Thoracic aorta endothelial cell (primary cell): ENCODE measurements around the gene OR8D4. TPM values are rescaled to one million over a fixed set of nuclear protein-coding genes. Genes with fewer than 3 reads are reported as not detected.

Source experiments
- total RNA-seq: library from RNA; depleted of rRNA; stranded (reverse); fragments of >200 nt; gene quantifications from 2 replicates; pipeline ENCODE4 v1.2.3, GENCODE V29; 2012

OR8D4 gene
- under 0.01 TPM in 1 of 2 replicates, not detected in the other for total RNA-seq

DNA sequence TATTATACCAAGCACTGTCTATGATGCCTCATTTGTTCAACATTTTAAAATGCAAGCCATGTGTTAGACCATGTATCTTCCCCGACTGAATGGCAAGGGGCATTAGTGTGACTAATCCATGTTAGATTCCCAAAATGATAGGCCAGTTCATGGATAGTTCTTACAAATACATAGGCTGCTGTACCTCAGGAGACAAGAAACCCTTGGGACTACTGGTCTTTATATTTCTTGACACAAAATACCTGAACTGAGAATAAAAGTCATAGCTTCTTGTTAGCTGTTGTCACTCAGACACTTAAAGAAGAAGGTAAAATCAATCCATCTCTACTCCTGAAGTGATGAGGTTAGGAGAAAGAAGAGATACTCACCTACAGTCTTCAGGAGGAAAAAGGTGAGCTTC is at the start of gene OR8D4:
OR8D4 (plus strand) TSS at position 301 of the 400 bp plus-strand sequence. CDS start 4,265 bp downstream, outside the sequence.

DNA sequence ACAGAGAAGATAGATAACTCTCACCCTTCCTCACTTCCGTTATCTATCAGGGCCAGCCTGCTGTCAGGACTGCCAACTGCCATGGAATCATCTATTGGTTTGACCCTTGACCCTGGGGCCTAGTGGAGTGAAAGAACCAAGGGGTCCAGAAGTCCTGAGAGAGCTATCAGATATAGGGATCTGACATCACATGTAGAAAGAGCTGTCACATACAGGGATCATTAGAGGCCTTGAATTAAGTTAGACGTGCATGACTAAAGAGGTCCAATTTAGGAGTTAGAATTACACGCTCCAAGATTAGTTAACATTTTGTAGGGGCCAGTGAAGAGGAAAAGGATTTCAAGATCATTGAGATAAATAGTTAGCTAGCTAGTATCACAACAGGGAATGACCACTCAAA is 16.4 kb upstream of the OR8D4 start, which contains the start of gene TMEM225:
TMEM225 (minus strand) TSS at position 101 of the 400 bp plus-strand sequence. CDS start 245 bp downstream, outside the sequence.

GRCh38 chr11:123939317-123939716 is 37.4 kb downstream of the OR8D4 start, which contains the start of gene OR4D5:
TSS of gene OR4D5 (plus strand) at chr11:123939617. CDS start at chr11:123939617, 0 bp downstream.

DNA sequence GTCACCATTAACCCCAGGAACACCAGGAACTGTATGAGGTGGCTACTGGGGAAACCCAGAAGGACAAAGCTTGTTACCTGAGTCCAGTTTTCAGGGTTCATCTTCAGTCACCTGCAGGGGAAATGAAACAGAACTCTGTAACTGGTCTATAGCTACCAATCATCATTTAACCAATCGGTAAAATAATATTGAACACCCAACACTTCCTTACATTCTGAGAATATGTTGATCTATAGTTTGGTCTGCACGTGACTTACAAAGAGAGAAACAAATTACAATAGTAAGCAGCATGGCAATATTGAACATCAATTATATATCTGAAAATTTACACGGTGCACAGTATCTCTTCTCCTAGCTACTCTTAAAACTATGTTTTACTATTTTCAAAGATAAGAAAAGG is 41.8 kb downstream of the OR8D4 start, which contains the start of gene OR6T1:
OR6T1 (minus strand) TSS at position 101 of the 400 bp plus-strand sequence; CDS start at position 101, 0 bp downstream.

Other genes starting within 250 kb of the OR8D4 start
- 0.50 and 0.66 TPM in 2 replicates for gene SCN3B, start 247.5 kb upstream of the OR8D4 start, total RNA-seq
- gene ZNF202, start 160.5 kb upstream of the OR8D4 start, total RNA-seq: 11.4 and 14.5 TPM in 2 replicates
- not detected in 2 replicates for gene OR6X1, start 147.6 kb upstream of the OR8D4 start, total RNA-seq
- gene OR6M1, start 95.8 kb upstream of the OR8D4 start, total RNA-seq: not detected in 2 replicates
- gene TMEM225, start 16.5 kb upstream of the OR8D4 start, total RNA-seq: not detected in 2 replicates
- not detected in 2 replicates for gene OR4D5, start 37.5 kb downstream of the OR8D4 start, total RNA-seq
- not detected in 2 replicates for gene OR6T1, start 41.7 kb downstream of the OR8D4 start, total RNA-seq
- not detected in 2 replicates for gene OR10S1, start 75.6 kb downstream of the OR8D4 start, total RNA-seq
- not detected in 2 replicates for gene OR10G6, start 93.0 kb downstream of the OR8D4 start, total RNA-seq
- gene OR10G4, start 110.8 kb downstream of the OR8D4 start, total RNA-seq: 0.13 TPM in 1 of 2 replicates, not detected in the other
- 0.14 TPM in 1 of 2 replicates, not detected in the other for gene OR10G9, start 120.8 kb downstream of the OR8D4 start, total RNA-seq
- not detected in 2 replicates for gene OR10G8, start 124.6 kb downstream of the OR8D4 start, total RNA-seq
- not detected in 2 replicates for gene OR10G7, start 139.2 kb downstream of the OR8D4 start, total RNA-seq
- gene VWA5A, start 213.3 kb downstream of the OR8D4 start, total RNA-seq: 14.9 and 18.2 TPM in 2 replicates